Kasumi-1 (cell line): ENCODE results near the gene SCTR.

Experiments used
- DNase-seq, 2 experiments: peaks; one replicate each; lab custom pipeline; 2025; lab: John Stamatoyannopoulos, UW

SCTR gene

GRCh38 chr2:119523952-119524694 lies at the start of gene SCTR:
TSS of gene SCTR (minus strand) at chr2:119524483. CDS start at chr2:119524226, 257 bp downstream.
- no peak for DNase-seq

GRCh38 chr2:119567292-119567691 lies 43.0 kb upstream of the SCTR start:
- DNase-seq, result no peak

- DNase-seq, result no peak
These were observed 41.2 kb upstream of the SCTR start for GRCh38 chr2:119565481-119565880.

GRCh38 chr2:119553687-119554344 lies 29.5 kb upstream of the SCTR start:
- DNase-seq, result no peak

- no peak for DNase-seq
These were observed 28.6 kb upstream of the SCTR start for GRCh38 chr2:119552902-119553301.

DNA sequence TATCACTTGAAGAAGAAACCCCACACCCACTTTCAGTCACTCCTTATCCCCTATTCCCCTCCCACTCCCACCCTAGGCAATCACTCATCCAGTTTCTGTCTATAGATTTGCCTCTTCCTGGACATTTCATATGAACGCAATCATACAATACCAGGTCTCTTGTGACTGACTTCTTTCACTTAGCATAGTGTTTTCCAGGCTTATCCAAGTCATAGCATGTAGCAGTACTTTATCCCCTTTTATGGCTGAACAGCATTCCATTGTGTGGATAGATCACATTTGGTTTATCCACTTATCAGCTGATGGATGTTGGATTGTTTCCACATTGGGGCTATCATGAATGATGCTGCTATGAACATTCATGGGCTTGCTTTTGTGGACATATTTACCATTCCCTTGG lies 26.6 kb upstream of the SCTR start:
- no peak for DNase-seq

DNA sequence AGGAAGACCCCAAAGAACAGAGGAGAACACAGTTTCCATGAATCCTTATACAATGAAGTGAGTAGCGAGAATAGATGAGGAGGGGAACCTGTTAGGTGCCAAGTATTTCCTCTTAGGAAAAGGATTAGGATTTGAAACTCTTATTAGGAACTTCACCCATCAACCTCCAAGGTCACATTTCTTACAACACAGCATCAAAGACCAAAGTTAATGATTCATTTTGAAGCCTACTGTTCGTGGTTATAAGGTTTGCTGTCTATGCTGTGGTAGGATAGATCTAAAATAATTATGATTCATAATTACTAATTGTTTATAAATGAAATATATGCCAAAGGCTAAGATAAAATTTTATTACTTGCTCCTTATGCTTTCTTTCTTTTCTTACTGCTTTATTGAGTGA lies 26.1 kb upstream of the SCTR start:
- DNase-seq, result no peak

GRCh38 chr2:119549241-119549640 lies 25.0 kb upstream of the SCTR start:
- DNase-seq, result no peak

GRCh38 chr2:119548516-119549120 lies 24.3 kb upstream of the SCTR start:
- no peak for DNase-seq

DNA sequence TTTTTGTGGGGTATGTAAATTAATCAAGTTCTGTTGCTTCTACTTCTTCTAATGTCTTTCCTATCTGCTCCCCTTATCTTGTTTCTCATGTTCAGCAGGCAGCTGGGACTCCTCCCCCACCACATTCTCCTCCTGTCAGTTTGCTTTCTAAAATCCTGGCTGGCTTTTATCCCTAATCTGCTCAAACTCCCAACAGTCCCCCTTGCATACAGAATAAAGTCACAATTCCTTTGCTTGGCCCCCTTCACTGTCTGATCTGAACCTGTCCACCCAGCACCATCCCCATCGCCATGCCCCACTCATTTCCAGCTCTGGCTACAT lies 22.1 kb upstream of the SCTR start:
- no peak for DNase-seq

DNA sequence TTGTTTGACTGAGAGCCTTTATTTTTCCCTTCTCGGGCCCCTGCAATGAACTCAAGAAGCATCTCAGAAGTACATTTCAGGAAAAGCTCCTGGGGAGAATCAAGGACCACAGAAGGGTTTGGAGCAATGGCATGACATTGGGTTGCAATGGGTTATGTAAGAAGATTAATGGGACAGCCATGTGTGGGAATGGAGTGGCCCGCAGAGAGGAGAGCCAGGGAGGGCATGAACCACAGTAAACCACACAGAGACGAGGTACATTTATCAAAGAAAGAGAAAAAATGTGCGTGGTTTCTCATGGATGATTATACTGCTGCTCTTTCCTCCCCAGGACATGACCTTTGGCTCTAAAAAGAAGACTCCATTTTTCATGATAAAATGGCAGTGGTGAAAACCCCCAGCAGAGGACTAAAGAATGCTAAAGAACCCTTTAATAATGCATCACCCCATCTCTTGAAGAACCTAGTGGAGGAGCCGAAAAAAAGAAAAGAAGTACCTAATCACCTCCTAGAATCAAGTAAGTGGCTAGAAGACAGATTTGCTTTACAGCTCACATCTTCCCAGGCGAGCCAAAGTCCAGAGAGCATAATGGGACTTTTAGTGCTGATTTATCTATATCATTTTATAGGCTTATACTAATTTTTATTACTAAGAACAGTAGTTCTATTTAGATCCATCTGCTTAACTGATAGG lies 21.6 kb upstream of the SCTR start:
- DNase-seq, result no peak

DNA sequence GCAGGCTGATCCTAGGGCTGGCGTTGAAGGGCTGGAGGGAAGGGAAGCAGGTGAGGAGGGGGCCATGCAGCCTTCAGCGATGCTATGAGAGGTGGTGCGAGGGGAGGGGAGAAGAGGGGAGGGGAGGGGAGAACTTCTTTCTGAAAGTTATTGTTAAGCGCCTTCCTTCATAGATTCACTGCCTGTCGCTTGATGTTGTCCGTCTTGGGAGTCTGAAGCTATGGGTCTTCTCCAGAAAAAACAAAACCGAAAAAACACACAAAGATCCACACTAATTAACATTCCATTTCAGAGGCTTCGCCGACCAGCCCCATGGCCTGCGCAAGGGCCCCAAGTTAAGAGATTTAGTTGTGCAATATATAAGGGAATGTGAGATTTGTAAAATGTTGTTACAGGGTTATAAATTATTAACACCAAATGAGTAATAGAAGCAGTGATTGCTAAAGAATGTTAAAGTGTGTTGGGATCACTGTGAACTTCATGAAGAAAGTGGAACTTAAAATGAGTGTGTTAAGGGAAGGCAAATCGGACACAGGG lies 20.7 kb upstream of the SCTR start:
- no peak for DNase-seq

- no peak for DNase-seq
These were observed 20.0 kb upstream of the SCTR start, which contains the start of gene CFAP221 for GRCh38 chr2:119544075-119544938. TSS of gene CFAP221 (plus strand) at chr2:119544449. CDS start at chr2:119546132, 1,683 bp downstream.

- DNase-seq, result no peak
These were observed 17.2 kb upstream of the SCTR start for GRCh38 chr2:119541476-119541875.

DNA sequence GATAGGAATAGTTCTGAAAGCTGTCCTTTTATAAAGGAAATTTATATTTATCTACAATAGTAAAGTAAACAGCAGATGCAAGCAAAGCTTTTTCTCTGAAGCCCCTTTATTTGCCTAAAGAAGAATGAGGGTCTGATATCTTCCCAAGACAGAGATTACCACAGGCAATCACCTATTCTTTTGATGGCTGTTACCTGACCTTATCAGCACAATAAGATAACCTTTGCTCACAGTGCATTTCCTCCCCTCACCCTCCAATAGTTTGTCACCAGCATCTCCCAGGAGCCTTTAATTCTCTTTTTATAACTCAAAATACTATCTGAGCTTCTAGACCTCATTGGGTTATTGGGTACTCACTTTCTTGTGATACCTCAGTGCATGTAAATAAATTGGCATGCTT lies 13.5 kb upstream of the SCTR start:
- no peak for DNase-seq

DNA sequence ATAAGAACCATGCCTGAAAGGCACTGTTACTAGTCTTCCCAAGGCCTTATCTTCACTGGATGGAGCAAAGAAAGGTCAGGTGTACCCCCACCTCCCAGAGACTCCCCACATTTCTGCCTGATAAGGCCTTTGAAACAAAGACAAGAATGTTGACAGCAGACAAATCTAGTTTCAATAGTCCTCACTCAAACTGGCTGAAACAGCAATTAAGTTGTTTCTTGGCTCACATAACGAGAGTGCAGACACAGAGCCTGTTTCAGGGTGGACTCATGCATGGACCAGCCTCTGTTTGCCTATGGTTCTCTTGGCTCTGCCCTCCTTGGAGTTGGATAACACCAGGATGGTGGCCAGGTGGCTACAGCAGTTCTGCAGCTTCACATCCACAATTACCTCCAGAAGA lies 12.4 kb upstream of the SCTR start:
- DNase-seq, result no peak

GRCh38 chr2:119536211-119536610 lies 11.9 kb upstream of the SCTR start:
- no peak for DNase-seq

- DNase-seq, result no peak
These were observed 9.3 kb upstream of the SCTR start for GRCh38 chr2:119533560-119533959.

DNA sequence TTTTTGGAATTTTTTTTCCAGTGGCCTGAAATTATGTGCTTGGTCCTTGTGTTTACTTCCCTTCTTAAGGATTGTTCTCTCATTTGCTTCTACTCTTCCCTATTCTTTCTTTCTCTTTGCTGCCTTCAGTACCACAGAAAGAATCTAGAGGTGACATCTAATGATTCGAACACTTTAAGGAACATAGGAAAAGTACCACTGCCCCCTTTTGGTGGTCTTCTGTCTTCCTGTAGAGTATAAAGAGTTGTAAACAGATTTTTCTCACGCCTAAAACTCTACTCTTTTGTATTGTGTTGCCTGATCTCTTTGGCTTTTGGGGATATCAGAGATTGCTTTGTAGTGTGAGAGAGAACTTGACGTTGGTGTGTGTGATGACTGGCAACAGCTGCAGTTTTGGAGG lies 7.0 kb upstream of the SCTR start:
- no peak for DNase-seq

DNA sequence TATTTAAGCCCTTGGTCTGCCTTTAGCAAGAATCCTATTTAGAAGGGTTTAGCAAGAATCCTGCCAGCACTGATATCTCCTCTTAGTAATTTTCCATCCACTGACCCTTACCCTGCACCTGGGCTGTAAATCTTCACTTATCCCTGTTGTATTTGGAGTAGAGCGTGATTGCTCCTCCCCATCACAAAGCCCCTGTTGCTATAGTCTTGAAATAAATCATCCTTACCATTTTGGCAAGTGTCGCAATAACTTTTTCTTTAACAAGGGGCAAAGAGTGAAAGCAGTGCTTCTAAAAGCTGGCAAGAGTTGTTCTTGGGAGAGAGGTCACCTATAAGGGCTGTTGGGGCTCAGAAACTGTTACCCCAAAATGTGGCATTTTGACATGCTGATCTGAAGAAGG lies 3.7 kb upstream of the SCTR start:
- DNase-seq, result no peak

- no peak for DNase-seq
These were observed 1.3 kb upstream of the SCTR start for GRCh38 chr2:119525614-119526013.
